ENCODE data around the gene CDK14.

Gene CDK14

GRCh38 chr7:90957883-90958282, 361.8 kb downstream of the CDK14 start:
- in situ Hi-C loops (cut with MboI; ENCODE audit: low pct_unique_long_range_greater_than_20kb, low sequenced_read_pairs, unreplicated experiment) = no loop called here
- no peak for DNase-seq (ENCODE audit: low spot score)

GRCh38 chr7:90958647-90959046, 362.5 kb downstream of the CDK14 start:
- DNase-seq (ENCODE audit: low spot score) = no peak
- in situ Hi-C loops (cut with MboI; ENCODE audit: low pct_unique_long_range_greater_than_20kb, low sequenced_read_pairs, unreplicated experiment) = no loop called here

More at GRCh38 chr7:90957883-90958282, 361.8 kb downstream of the CDK14 start:
- TF ChIP-seq CTCF (IDR thresholded peaks at IDR 0.05; ENCODE audit: extremely low read depth, insufficient read depth, missing control alignments) = no peak

GRCh38 chr7:90961037-90961725, 365.1 kb downstream of the CDK14 start:
- no peak for TF ChIP-seq CTCF (IDR thresholded peaks at IDR 0.05; ENCODE audit: extremely low read depth, insufficient read depth, missing control alignments)
- in situ Hi-C loops (cut with MboI; ENCODE audit: low pct_unique_long_range_greater_than_20kb, low sequenced_read_pairs, unreplicated experiment) = no loop called here
- no peak for DNase-seq (ENCODE audit: low spot score)

More at GRCh38 chr7:90958647-90959046, 362.5 kb downstream of the CDK14 start:
- no peak for TF ChIP-seq CTCF (IDR thresholded peaks at IDR 0.05; ENCODE audit: extremely low read depth, insufficient read depth, missing control alignments)

GRCh38 chr7:90965211-90965610, 369.1 kb downstream of the CDK14 start:
- in situ Hi-C loops (cut with MboI; ENCODE audit: low pct_unique_long_range_greater_than_20kb, low sequenced_read_pairs, unreplicated experiment) = no loop called here
- no peak for DNase-seq (ENCODE audit: low spot score)
- no peak for TF ChIP-seq CTCF (IDR thresholded peaks at IDR 0.05; ENCODE audit: extremely low read depth, insufficient read depth, missing control alignments)

GRCh38 chr7:90966346-90966745, 370.2 kb downstream of the CDK14 start:
- DNase-seq (ENCODE audit: low spot score) = no peak
- in situ Hi-C loops (cut with MboI; ENCODE audit: low pct_unique_long_range_greater_than_20kb, low sequenced_read_pairs, unreplicated experiment) = no loop called here

GRCh38 chr7:90968871-90969270, 372.8 kb downstream of the CDK14 start:
- no peak for DNase-seq (ENCODE audit: low spot score)
- TF ChIP-seq CTCF (IDR thresholded peaks at IDR 0.05; ENCODE audit: extremely low read depth, insufficient read depth, missing control alignments) = no peak
- in situ Hi-C loops (cut with MboI; ENCODE audit: low pct_unique_long_range_greater_than_20kb, low sequenced_read_pairs, unreplicated experiment) = no loop called here

More at GRCh38 chr7:90966346-90966745, 370.2 kb downstream of the CDK14 start:
- no peak for TF ChIP-seq CTCF (IDR thresholded peaks at IDR 0.05; ENCODE audit: extremely low read depth, insufficient read depth, missing control alignments)
